Osteocyte (in vitro differentiated cells): ENCODE results near the gene LY86. TPM values are rescaled to one million over a fixed set of nuclear protein-coding genes. Genes with fewer than 3 reads are reported as not detected.

Experiments
- DNase-seq: peaks from one replicate; pipeline ENCODE4 v3.0.0; 2021; ENCODE audit warnings: mixed read lengths; ENCODE audit not compliant: unreplicated experiment; ENCODE audit errors: extremely low spot score
- H3K27ac Mint-ChIP-seq: one replicate; pipeline ENCODE4 v1.8.0; 2021; ENCODE audit warnings: mild to moderate bottlenecking, mixed read lengths; ENCODE audit not compliant: unreplicated experiment
- H3K27me3 Mint-ChIP-seq: one replicate; pipeline ENCODE4 v1.8.0; 2021; ENCODE audit warnings: mixed read lengths; ENCODE audit not compliant: unreplicated experiment
- H3K36me3 Mint-ChIP-seq: one replicate; pipeline ENCODE4 v1.8.0; 2021; ENCODE audit warnings: mixed read lengths; ENCODE audit not compliant: unreplicated experiment
- H3K4me1 Mint-ChIP-seq: one replicate; pipeline ENCODE4 v1.8.0; 2021; ENCODE audit warnings: mixed read lengths; ENCODE audit not compliant: unreplicated experiment
- H3K4me3 Mint-ChIP-seq: one replicate; pipeline ENCODE4 v1.8.0; 2021; ENCODE audit warnings: mild to moderate bottlenecking, moderate library complexity, mixed read lengths; ENCODE audit not compliant: unreplicated experiment
- H3K9me3 Mint-ChIP-seq: one replicate; pipeline ENCODE4 v1.8.0; 2021; ENCODE audit warnings: mixed read lengths; ENCODE audit not compliant: unreplicated experiment
- total RNA-seq: library from RNA; stranded (reverse); gene quantifications from 2 replicates; pipeline ENCODE4 v1.2.1, GENCODE V29; 2021
- TF ChIP-seq, protein P1 (sequence below): fragments of 200-600 bp; sonication (generic); IDR thresholded peaks from 2 replicates; pipeline ENCODE4 v1.5.0; 2021; ENCODE audit warnings: antibody characterized with exemption, mild to moderate bottlenecking, moderate library complexity

LY86 gene
- total RNA-seq, 1 donor from 2014 or later = not detected

DNA sequence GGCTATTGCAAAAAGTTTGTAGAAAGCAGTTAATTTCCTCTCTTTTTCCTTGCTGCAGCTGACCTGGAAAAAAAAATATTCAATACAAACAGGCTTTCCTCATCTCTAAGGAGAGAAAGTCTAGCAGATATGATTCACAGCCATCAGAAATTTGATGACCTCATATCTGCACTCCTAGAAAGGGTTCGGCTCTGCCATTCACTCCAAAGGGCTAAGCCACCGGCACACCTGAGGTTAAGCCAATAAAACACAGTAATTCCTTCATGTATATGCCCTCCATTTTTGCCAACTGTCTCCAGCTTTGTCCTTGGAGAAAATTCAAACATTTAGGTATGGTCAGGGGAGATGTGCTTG lies 18.7 kb upstream of the LY86 start:
- no peaks in the 10 kb centered on the region for H3K4me1 Mint-ChIP-seq
- H3K36me3 Mint-ChIP-seq = no peaks in the 10 kb centered on the region
- TF ChIP-seq, protein P1, sequence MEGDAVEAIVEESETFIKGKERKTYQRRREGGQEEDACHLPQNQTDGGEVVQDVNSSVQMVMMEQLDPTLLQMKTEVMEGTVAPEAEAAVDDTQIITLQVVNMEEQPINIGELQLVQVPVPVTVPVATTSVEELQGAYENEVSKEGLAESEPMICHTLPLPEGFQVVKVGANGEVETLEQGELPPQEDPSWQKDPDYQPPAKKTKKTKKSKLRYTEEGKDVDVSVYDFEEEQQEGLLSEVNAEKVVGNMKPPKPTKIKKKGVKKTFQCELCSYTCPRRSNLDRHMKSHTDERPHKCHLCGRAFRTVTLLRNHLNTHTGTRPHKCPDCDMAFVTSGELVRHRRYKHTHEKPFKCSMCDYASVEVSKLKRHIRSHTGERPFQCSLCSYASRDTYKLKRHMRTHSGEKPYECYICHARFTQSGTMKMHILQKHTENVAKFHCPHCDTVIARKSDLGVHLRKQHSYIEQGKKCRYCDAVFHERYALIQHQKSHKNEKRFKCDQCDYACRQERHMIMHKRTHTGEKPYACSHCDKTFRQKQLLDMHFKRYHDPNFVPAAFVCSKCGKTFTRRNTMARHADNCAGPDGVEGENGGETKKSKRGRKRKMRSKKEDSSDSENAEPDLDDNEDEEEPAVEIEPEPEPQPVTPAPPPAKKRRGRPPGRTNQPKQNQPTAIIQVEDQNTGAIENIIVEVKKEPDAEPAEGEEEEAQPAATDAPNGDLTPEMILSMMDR = no peak
- DNase-seq = no peak
- H3K4me3 Mint-ChIP-seq = no peak overlapping the region
- H3K9me3 Mint-ChIP-seq = peaks cover 4% of the 10 kb centered on the region
- peaks cover 2% of the 10 kb centered on the region for H3K27me3 Mint-ChIP-seq
- no peak overlapping the region for H3K27ac Mint-ChIP-seq

DNA sequence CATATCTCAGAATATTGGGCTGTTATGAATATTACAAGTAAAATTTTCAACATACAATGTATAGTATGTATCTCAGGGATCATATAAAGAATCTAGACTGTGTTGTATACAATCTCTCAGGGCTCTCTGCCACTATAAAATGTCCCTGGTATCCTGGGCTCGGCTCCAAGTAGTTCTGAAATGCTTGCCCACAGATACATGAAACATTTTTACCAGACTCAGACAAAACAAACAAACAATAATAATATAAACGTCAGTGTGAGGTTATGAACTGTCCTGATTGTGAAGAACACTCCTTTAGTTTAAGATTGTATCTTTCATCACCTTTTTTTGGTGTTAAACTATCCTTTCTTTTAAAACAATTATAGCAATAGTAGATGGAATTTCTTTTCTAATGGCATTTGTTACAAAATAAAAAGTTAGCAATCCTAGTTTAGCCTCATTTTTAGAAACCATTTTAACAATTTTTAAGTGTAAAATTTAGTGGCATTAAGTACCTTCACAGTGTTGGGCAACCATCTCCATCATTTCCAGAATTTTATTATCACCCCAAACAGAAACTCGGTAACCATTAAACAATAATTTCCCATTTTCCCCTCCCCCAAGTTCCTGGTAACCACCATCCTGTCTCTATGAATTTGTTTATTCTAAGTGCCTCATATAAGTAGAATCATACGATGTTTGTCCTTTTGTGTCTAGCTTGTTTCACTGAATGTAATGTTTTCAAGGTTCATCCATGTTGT lies 17.4 kb upstream of the LY86 start:
- Mint-ChIP-seq H3K4me3 (no peak overlapping the region), H3K36me3 (no peaks in the 10 kb centered on the region), H3K27ac (no peak overlapping the region)

DNA sequence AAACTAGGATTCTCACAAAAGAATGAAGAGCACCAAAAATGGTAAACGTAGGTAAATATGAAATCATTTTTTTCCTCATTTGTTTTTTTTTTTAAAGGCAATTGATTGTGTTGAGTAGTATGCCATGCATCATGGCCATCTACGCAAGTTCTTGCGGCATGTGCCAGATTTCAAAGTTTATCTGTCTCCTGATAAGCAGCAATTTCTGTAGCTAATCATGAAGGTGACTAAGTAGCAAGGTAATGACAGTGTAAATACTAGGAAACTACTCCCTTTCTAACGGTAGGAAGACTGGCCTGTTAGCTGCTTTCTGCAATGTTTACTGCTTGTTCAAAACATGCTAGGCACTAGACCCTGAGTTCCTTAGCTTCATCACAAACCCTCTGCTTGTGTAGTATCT lies 13.4 kb upstream of the LY86 start:
- TF ChIP-seq, protein P1 = no peak
- no peak for DNase-seq
- H3K4me1 Mint-ChIP-seq = no peaks in the 10 kb centered on the region
- no peak overlapping the region for H3K27ac Mint-ChIP-seq
- peaks cover 4% of the 10 kb centered on the region for H3K9me3 Mint-ChIP-seq
- peaks cover 2% of the 10 kb centered on the region for H3K27me3 Mint-ChIP-seq
- H3K4me3 Mint-ChIP-seq = no peak overlapping the region
- H3K36me3 Mint-ChIP-seq = no peaks in the 10 kb centered on the region

More for the DNA sequence above, 17.4 kb upstream of the LY86 start:
- Mint-ChIP-seq H3K27me3 (peaks cover 2% of the 10 kb centered on the region), H3K9me3 (peaks cover 4% of the 10 kb centered on the region), H3K4me1 (no peaks in the 10 kb centered on the region)
- DNase-seq = no peak
- TF ChIP-seq, protein P1 = no peak

DNA sequence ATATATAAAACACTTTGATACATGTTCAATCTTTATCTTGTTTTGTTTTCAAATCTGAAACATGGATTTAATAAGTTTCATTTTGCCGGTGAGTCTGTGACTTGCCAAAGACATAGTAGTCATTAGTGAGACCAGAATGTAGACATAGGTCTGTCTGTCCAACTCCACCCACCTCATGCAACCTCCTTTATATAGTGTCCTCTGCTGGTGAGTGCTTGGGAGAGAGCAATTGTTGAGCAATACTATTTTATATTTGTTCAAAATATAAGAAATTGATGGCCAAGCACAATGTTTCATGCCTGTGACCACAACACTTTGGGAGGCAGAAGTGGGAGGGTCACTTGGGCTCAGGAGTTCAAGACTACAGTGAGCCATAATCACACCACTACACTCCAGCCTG lies 10.8 kb upstream of the LY86 start:
- Mint-ChIP-seq H3K4me1 (no peaks in the 10 kb centered on the region), H3K4me3 (no peak overlapping the region), H3K27me3 (peaks cover 2% of the 10 kb centered on the region), H3K27ac (no peak overlapping the region), H3K9me3 (peaks cover 4% of the 10 kb centered on the region), H3K36me3 (no peaks in the 10 kb centered on the region)
- TF ChIP-seq, protein P1 = no peak
- DNase-seq = no peak

DNA sequence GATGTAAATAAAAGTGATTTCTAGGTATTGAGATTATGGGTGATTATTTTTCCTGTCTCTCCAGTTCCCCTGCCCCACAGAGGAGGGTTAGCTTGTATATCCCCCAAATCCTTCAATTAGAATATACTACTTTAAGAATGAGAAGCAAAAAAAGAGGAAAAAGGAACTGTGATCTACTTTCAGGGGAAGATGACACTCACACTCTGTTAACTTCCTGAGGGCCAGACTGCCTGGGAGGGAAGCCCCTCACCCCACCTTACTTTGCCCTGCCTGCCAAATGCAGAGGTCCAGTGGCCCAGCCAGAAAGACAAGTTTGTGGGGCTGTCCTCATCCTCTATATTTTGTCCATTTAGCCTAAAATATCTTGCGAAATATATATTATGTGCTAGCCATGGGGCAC lies 9.2 kb upstream of the LY86 start:
- H3K36me3 Mint-ChIP-seq = no peaks in the 10 kb centered on the region
- TF ChIP-seq, protein P1 = no peak
- H3K27ac Mint-ChIP-seq = no peak overlapping the region
- peaks cover 4% of the 10 kb centered on the region for H3K9me3 Mint-ChIP-seq
- H3K4me3 Mint-ChIP-seq = no peak overlapping the region
- DNase-seq = no peak
- no peaks in the 10 kb centered on the region for H3K4me1 Mint-ChIP-seq
- H3K27me3 Mint-ChIP-seq = peaks cover 2% of the 10 kb centered on the region
